NCI-H526 treated with DMSO at 0.1 percent for 48 hours (cell line): Measurements from ENCODE around the gene PPIP5K2.
"Not testable (repeated sequence)": the region's sequence is repeated elsewhere in the genome, so short reads cannot be mapped to it uniquely, and the experiment has no call there.

Experiments
- DNase-seq: peaks from one replicate; lab custom pipeline; 2025; lab: John Stamatoyannopoulos, UW

The PPIP5K2 gene

GRCh38 chr5:103119765-103120606 is at the start of gene PPIP5K2, which contains the start of gene GIN1:
Gene PPIP5K2, plus strand, starts transcription at chr5:103120301. Its CDS starts 9,289 bp downstream, at chr5:103129590.
Gene GIN1, minus strand, starts transcription at chr5:103120138. Its CDS starts 11,431 bp downstream, at chr5:103108707.
- peak; percentile 90 for DNase-seq

DNA sequence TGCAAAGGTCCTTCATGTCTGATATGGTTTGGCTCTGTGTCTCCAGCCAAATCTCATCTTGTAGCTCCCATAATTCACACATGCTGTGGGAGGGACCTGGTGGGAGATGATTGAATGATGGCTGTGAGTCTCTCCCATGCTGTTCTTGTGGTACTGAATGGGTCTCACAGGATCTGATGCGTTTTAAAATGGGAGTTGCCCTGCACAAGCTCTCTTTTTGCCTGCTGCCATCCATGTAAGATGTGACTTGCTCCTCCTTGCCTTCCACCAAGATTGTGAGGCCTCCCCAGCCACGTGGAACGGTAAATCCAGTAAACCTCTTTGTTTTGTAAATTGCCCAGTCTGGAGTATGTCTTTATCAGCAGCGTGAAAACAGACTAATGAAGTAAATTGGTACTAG is 46.6 kb upstream of the PPIP5K2 start:
- DNase-seq = not testable (repeated sequence)

- DNase-seq = no peak
Observed at GRCh38 chr5:103075442-103075841, 44.7 kb upstream of the PPIP5K2 start.

- DNase-seq = no peak
Observed at GRCh38 chr5:103079796-103080195, 40.3 kb upstream of the PPIP5K2 start.

DNA sequence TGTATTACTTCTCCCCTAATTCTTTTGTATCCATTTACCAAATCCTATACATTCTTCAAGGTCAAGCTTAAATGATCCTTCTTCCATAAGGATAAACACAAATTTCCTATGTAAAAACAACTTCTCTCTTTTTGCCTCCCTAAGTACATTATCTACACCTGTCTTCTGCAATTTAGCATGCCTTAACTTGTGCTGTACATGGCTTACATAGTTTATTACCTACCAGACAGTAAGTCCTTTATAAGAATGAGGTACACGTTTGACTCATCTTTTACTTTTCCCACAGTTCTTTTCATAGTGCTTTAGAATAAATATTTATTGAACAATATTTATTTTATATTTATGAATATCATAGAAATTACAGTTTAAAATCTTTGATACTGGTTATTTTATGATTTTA is 33.6 kb upstream of the PPIP5K2 start:
- DNase-seq = no peak

DNA sequence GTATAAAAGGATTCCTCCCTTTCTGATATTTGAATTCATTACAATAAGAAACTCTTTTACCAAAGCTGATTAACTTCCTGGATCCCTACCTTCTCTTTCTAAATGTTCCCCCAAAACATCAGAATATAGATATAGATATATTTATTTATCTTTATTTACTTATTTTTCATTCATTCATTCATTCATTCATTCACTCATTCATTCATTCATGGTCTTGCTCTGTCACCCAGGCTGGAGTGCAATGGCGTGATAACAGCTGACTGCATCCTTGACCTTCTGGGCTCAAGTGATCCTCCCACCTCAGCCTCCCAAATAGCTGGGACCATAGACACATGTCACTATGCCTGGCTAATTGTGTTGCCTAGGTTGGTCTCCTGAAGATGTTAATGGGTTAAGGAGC is 30.8 kb upstream of the PPIP5K2 start:
- DNase-seq = no peak

DNA sequence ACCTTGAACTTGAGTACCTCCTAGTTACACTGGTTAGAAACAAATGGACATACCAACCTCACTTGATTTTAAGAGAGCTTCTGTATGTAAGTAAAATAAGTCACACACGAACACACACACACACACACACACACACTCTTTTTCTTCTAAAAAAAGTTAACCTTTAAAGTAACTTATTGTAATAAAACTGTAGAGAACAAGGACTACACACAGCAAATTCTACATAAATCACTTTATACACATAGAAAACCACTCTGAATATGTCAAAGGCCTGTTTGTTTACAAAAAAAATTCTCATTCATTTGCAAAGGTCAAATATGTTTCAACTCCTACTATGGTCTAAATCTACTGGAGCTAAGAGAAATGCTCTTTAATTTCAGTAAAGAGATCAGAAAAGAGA is 29.3 kb upstream of the PPIP5K2 start:
- no peak for DNase-seq

DNA sequence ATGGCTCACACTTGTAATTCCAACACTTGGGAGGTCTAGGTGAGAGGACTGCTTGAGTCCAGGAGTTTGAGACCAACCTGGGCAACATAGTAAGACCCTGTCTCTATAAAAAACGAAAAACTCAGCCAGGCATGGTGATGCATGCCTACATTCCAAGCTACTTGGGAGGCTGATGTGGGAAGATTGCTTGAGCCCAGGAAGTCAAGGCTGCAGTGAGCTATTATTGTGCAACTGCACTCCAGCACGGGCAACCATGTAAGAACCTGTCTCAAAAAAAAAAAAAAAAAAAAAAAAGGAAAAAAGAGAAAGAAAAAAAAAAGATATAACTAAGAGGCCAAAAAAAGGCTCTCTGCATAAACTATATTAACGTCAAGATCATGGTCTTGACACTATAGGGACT is 27.4 kb upstream of the PPIP5K2 start:
- DNase-seq = no peak

- DNase-seq = no peak
Observed at GRCh38 chr5:103093727-103094126, 26.4 kb upstream of the PPIP5K2 start.

DNA sequence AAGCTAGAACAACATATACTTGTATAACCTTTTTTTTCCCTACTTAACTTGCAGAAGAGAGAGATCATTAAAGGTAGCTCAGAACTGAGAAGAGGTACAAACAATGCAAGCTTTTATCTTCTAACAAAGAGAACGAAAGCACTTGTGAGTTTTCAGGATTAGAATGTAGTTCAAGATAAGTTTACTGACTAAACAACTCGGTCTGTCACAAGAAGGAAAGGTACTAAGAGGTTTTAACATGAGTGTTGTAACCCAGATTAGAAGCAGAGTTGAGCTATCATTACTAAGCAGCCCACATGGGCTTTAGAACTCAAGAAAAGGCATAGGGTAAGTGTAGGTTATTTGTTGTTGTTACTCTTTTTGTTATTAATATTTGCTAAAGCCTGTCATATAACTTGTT is 25.4 kb upstream of the PPIP5K2 start:
- no peak for DNase-seq

- no peak for DNase-seq
Observed at GRCh38 chr5:103098993-103099392, 21.1 kb upstream of the PPIP5K2 start.

- DNase-seq = no peak
Observed at GRCh38 chr5:103101079-103101750, 18.9 kb upstream of the PPIP5K2 start.

DNA sequence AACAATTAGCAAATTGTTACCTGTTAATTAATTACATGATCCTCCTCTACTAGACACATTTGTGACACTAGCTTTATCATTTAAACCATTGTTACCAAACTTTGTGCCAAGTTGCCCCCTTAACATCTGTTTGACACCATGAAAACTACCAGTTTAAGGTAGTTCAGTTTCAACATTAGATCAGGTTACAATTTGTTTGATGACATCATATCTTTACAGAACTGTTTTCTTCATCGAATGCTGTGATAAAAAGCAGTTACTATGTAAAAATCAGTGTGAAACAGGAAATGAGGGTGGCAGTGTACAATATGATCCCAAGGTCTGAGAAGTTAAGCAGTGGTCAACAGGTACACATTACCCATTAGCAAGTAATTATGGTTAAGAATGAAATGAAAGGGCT is 17.9 kb upstream of the PPIP5K2 start:
- no peak for DNase-seq

- DNase-seq = no peak
Observed at GRCh38 chr5:103108086-103108485, 12.0 kb upstream of the PPIP5K2 start.

DNA sequence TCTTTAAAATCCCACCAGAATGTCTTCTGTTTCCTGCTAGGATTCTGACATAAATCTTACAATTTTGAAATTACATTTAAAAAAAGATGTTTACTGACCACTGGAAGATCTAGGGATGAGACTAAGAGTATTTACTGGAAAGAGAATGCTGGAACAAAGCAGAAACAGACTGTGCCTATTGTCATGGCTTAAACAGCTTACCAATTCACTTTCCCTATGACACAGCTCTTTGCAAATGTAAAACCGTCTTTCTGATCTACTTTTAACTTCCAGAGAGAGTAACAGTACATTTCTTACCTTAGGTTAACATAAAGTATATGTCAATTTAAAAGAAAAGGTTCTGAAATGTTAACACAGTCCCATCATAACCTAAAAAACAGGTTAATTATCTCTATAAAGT is 10.8 kb upstream of the PPIP5K2 start:
- DNase-seq = no peak

DNA sequence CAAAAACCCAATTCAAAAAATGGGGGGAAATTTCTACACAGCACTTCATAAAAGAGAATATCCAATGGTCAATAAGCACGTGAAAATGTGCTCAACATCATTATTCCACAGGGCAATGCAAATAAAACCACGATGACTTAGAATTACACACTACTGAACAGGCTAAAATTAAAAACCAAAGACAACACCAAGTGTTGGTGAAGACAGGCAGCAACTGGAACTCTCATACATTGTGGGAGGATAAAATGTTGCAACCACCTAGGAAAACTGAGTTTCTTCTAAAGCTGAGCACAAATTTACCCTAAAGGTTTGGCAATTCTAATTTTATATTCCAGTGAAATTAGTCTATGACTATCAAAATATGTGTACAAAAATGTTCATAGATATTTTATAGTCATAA is 9.7 kb upstream of the PPIP5K2 start:
- no peak for DNase-seq

- DNase-seq = no peak
Observed at GRCh38 chr5:103111468-103111867, 8.6 kb upstream of the PPIP5K2 start.

DNA sequence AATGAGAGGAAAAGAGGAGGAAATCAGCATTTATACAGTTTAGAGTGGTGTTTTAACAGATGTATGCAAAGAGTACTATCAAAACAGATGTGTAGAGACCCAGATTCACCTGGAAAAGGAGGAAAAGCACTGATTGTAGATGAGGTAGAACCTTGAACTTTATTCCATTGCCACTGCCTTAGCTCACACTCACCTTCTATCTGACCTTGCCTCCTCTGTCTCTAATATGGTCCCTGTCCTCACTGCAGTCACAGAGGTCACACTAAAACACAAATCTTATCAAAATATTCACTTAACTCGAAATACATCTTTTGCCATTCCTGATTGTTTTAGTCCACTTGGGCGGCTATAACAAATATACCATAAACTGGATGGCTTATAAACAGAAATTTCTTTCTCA is 7.2 kb upstream of the PPIP5K2 start:
- DNase-seq = no peak

DNA sequence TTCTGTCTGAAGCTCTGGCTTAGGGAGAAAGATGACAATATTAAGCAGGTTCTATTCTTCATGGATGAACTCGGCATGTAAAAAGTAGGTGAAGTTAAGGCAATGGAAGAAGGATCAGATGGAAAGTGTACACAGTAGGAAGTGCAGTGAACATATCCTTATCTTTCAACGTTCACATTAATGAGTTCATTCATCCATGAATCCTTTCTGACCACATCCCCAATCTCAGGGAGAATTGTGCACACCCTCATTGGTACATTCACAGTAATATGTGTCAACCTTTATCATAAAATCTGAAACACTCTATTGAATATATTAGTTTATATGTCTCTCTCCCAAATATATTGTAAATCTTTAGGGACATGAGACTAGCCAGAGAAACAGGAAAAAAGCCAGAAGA is 5.7 kb upstream of the PPIP5K2 start:
- DNase-seq = no peak

DNA sequence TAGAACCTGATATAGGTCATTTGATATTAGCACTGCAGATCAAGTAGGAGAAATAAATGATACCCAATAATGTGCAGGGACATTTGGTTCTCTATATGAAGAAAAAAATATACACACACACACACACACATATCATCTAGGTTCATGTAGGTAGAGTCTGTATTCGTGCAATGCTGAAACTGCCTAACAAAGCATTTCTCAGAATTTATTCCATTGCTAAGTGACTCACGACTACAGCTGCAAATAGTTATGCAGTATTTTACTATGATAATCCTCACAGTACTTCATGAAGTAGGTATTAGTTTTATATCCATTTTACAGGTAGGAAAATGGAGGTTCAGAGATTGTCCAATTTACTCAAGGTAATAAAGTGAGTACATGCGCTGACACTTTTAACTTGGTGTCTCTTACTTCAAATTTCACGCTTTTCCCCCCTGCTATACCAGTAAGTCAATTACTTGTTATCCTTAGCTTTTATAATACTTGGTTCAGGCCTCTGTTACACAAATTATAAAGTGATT is 2.6 kb upstream of the PPIP5K2 start:
- DNase-seq = no peak

GRCh38 chr5:103119070-103119764 is 884 bp upstream of the PPIP5K2 start:
- DNase-seq = peak; percentile 11

GRCh38 chr5:103120607-103121200 is 603 bp downstream of the PPIP5K2 start:
- DNase-seq = peak; percentile 8
